Suppressor macrophage (primary cell): ENCODE data around the gene MSRB2.
A peak's percentile ranks its signal among the peaks of the same experiment; 100 is the strongest.
"Not testable (repeated sequence)": the region's sequence is repeated elsewhere in the genome, so short reads cannot be mapped to it uniquely, and the experiment has no call there.

Experiments used
- DNase-seq, 4 experiments: peaks; one replicate each; pipeline ENCODE4 v3.0.0-alpha.2; 2020 to 2022

The MSRB2 gene

GRCh38 chr10:23070092-23070912, 25.1 kb upstream of the MSRB2 start:
- DNase-seq = not testable (repeated sequence)

GRCh38 chr10:23070913-23071218, 24.5 kb upstream of the MSRB2 start:
- no peak for DNase-seq

- peak; percentile 17 to 53 (median 44) for DNase-seq
Observed at GRCh38 chr10:23072593-23072992, 22.8 kb upstream of the MSRB2 start.

- DNase-seq = no peak
Observed at GRCh38 chr10:23073527-23073926, 21.9 kb upstream of the MSRB2 start.

- DNase-seq = no peak
Observed at GRCh38 chr10:23075672-23076071, 19.7 kb upstream of the MSRB2 start.

- no peak for DNase-seq
Observed at GRCh38 chr10:23078114-23078513, 17.3 kb upstream of the MSRB2 start.

- DNase-seq = no peak
Observed at GRCh38 chr10:23079700-23080099, 15.7 kb upstream of the MSRB2 start.

GRCh38 chr10:23080262-23080661, 15.1 kb upstream of the MSRB2 start:
- DNase-seq = no peak

- no peak for DNase-seq
Observed at GRCh38 chr10:23081221-23081750, 14.1 kb upstream of the MSRB2 start.

- peak in 1 of 4 experiments; percentile 30 for DNase-seq
Observed at GRCh38 chr10:23081891-23082290, 13.5 kb upstream of the MSRB2 start.

GRCh38 chr10:23088609-23089008, 6.8 kb upstream of the MSRB2 start:
- no peak for DNase-seq

- no peak for DNase-seq
Observed at GRCh38 chr10:23094786-23095403, 484 bp upstream of the MSRB2 start.

GRCh38 chr10:23095966-23096801, 805 bp downstream of the MSRB2 start:
- DNase-seq = peak; percentile 63 to 75 (median 72)

- DNase-seq = peak in 3 of 4 experiments; percentile 16 to 31 (median 20)
Observed at GRCh38 chr10:23096802-23097549, 1.6 kb downstream of the MSRB2 start.

GRCh38 chr10:23099079-23099478, 3.7 kb downstream of the MSRB2 start:
- DNase-seq = no peak

- no peak for DNase-seq
Observed at GRCh38 chr10:23099816-23100215, 4.4 kb downstream of the MSRB2 start.

- DNase-seq = no peak
Observed at GRCh38 chr10:23100331-23101030, 5.1 kb downstream of the MSRB2 start.

GRCh38 chr10:23106331-23107072, 11.1 kb downstream of the MSRB2 start:
- DNase-seq = no peak

- DNase-seq = no peak
Observed at GRCh38 chr10:23110722-23111516, 15.5 kb downstream of the MSRB2 start.
